GM12892 (cell line): ENCODE results near the gene KRTAP10-9.
"Not testable (repeated sequence)": the region's sequence is repeated elsewhere in the genome, so short reads cannot be mapped to it uniquely, and the experiment has no call there.

Experiments
- POLR2A ChIP-seq: IDR thresholded peaks from 2 replicates; pipeline ENCODE4 v1.6.1; 2011; ENCODE audit warnings: low read depth, low read length, control low read depth
- POLR2AphosphoS5 ChIP-seq: IDR thresholded peaks from 2 replicates; pipeline ENCODE4 v1.6.1; 2011; ENCODE audit warnings: low read depth, low read length, control low read depth

GRCh38 chr21:44627181-44627822 is 409 bp downstream of the KRTAP10-9 start:
- not testable (repeated sequence) for TF ChIP-seq POLR2A, POLR2AphosphoS5
